Right lung (tissue), 5 donors: ENCODE measurements around the gene XYLT2. TPM values are rescaled to one million over a fixed set of nuclear protein-coding genes. Genes with fewer than 3 reads are reported as not detected.

Source experiments
- DNase-seq, 2 donors: peaks; one replicate each; pipeline ENCODE4 v3.0.0-alpha.2; 2013
- polyA plus RNA-seq, 5 donors: library from polyadenylated mRNA; unstranded; fragments of 120-200 nt; gene quantifications; one replicate each; pipeline versions ENCODE4 v1.2.1 to v1.2.3, GENCODE V29; 2013; ENCODE audit warnings: inconsistent platforms in 1 of 5, low replicate concordance in 1 of 5; ENCODE audit not compliant: insufficient read length in 5 of 5, insufficient read depth in 1 of 5

Gene XYLT2
- polyA plus RNA-seq, 5 donors = 15.9 to 25.9 (median 21.6) TPM

GRCh38 chr17:50363217-50364060 is 17.5 kb downstream of the XYLT2 start:
- DNase-seq = no peak

- DNase-seq = no peak
These were observed 18.1 kb downstream of the XYLT2 start for GRCh38 chr17:50364061-50364458.

- no peak for DNase-seq
These were observed 18.8 kb downstream of the XYLT2 start for GRCh38 chr17:50364715-50365114.

- DNase-seq = no peak
These were observed 19.2 kb downstream of the XYLT2 start for GRCh38 chr17:50365165-50365564.

GRCh38 chr17:50365649-50366393 is 19.9 kb downstream of the XYLT2 start:
- DNase-seq = no peak

- no peak for DNase-seq
These were observed 21.5 kb downstream of the XYLT2 start for GRCh38 chr17:50367401-50367800.

GRCh38 chr17:50370052-50370451 is 24.1 kb downstream of the XYLT2 start:
- DNase-seq = no peak

- no peak for DNase-seq
These were observed 25.6 kb downstream of the XYLT2 start for GRCh38 chr17:50371526-50371925.

GRCh38 chr17:50372222-50372757 is 26.4 kb downstream of the XYLT2 start:
- DNase-seq = no peak

GRCh38 chr17:50372758-50373556 is 27.0 kb downstream of the XYLT2 start, which contains the start of the genes EME1 and MRPL27:
EME1 (plus strand) TSS chr17:50373229; CDS start chr17:50375209, 1,980 bp downstream.
MRPL27 (minus strand) TSS chr17:50373184; CDS start chr17:50373170, 14 bp downstream.
- DNase-seq = peak; percentile 92 to 94

- no peak for DNase-seq
These were observed 27.8 kb downstream of the XYLT2 start for GRCh38 chr17:50373705-50374104.

- no peak for DNase-seq
These were observed 30.1 kb downstream of the XYLT2 start for GRCh38 chr17:50375858-50376538.

- no peak for DNase-seq
These were observed 33.6 kb downstream of the XYLT2 start for GRCh38 chr17:50379351-50380132.

GRCh38 chr17:50380369-50381259 is 34.7 kb downstream of the XYLT2 start:
- no peak for DNase-seq

GRCh38 chr17:50381260-50381815 is 35.4 kb downstream of the XYLT2 start:
- DNase-seq = no peak

- no peak for DNase-seq
These were observed 36.0 kb downstream of the XYLT2 start for GRCh38 chr17:50381920-50382319.

GRCh38 chr17:50382931-50383330 is 37.0 kb downstream of the XYLT2 start:
- no peak for DNase-seq

- DNase-seq = no peak
These were observed 40.6 kb downstream of the XYLT2 start for GRCh38 chr17:50386510-50386909.

- DNase-seq = no peak
These were observed 42.8 kb downstream of the XYLT2 start for GRCh38 chr17:50388728-50389127.
